Body of pancreas (tissue), 4 donors: ENCODE results near the gene EHBP1.

Experiments used
- POLR2A ChIP-seq, 3 donors: fragments of 450-650 bp; IDR thresholded peaks; one replicate each; pipeline ENCODE4 v1.6.1; 2016; ENCODE audit warnings: antibody characterized with exemption in 3 of 3, mild to moderate bottlenecking in 2 of 3
- TF ChIP-seq, protein P1 (sequence below), 7 experiments: fragments of 450-650 bp in 4 of 7; fragments of 200-600 bp in 3 of 7; sonication (generic) in 3 of 7; IDR thresholded peaks; one replicate each; pipeline ENCODE4 v1.5.1; 2016 to 2019; ENCODE audit warnings: antibody characterized with exemption in 7 of 7

DNA sequence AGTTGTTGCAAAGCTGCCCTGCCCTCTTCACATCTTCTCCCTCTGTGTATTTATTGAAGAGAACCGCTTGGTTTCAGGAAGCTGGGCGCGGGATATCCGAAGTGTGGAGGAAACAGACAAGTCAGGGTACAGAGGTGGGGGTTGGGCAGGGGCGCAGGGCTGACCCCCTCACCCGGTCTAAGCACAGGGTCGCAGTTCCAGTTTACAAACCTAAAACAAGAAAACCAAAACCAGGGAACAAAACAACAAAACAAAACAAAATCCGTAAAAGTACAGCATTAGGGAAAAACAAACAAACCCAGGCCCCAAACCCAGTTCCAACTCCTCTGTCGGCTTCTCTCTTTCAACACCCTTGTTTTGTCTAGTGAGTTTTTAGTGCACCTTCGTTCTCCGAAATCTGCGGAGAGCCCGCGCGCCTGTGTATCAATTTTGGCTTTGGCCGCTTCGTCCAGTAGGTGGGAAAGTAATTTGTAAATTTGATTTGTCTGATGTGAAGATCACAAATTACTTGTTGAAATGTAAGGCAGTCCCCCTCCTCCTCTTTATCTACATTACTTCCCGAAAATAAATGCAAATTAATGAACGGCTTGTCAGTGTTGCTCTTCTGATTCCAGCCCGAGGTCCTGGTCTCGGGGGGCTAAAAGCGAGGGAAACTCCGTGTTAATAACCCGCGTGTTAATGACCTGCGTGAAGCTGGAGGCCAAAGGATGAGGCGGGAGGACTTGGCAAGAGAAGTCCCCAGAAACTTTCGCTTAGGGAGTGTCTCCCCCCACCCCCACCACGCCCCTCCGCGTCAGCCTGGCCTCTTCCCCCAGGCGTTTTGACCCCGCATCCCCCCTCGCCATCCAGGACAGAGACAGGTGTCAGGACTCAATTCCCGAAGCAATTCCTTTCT is 352.0 kb downstream of the EHBP1 start:
- TF ChIP-seq, protein P1, sequence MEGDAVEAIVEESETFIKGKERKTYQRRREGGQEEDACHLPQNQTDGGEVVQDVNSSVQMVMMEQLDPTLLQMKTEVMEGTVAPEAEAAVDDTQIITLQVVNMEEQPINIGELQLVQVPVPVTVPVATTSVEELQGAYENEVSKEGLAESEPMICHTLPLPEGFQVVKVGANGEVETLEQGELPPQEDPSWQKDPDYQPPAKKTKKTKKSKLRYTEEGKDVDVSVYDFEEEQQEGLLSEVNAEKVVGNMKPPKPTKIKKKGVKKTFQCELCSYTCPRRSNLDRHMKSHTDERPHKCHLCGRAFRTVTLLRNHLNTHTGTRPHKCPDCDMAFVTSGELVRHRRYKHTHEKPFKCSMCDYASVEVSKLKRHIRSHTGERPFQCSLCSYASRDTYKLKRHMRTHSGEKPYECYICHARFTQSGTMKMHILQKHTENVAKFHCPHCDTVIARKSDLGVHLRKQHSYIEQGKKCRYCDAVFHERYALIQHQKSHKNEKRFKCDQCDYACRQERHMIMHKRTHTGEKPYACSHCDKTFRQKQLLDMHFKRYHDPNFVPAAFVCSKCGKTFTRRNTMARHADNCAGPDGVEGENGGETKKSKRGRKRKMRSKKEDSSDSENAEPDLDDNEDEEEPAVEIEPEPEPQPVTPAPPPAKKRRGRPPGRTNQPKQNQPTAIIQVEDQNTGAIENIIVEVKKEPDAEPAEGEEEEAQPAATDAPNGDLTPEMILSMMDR (IDR thresholded peaks at IDR 0.05): no peak
- no peak for TF ChIP-seq POLR2A (IDR thresholded peaks at IDR 0.05)
